ENCODE results near the gene ESPNL. TPM values are rescaled to one million over a fixed set of nuclear protein-coding genes. Genes with fewer than 3 reads are reported as not detected.
"Not testable (repeated sequence)": the region's sequence is repeated elsewhere in the genome, so short reads cannot be mapped to it uniquely, and the experiment has no call there.

ESPNL gene, protein sequence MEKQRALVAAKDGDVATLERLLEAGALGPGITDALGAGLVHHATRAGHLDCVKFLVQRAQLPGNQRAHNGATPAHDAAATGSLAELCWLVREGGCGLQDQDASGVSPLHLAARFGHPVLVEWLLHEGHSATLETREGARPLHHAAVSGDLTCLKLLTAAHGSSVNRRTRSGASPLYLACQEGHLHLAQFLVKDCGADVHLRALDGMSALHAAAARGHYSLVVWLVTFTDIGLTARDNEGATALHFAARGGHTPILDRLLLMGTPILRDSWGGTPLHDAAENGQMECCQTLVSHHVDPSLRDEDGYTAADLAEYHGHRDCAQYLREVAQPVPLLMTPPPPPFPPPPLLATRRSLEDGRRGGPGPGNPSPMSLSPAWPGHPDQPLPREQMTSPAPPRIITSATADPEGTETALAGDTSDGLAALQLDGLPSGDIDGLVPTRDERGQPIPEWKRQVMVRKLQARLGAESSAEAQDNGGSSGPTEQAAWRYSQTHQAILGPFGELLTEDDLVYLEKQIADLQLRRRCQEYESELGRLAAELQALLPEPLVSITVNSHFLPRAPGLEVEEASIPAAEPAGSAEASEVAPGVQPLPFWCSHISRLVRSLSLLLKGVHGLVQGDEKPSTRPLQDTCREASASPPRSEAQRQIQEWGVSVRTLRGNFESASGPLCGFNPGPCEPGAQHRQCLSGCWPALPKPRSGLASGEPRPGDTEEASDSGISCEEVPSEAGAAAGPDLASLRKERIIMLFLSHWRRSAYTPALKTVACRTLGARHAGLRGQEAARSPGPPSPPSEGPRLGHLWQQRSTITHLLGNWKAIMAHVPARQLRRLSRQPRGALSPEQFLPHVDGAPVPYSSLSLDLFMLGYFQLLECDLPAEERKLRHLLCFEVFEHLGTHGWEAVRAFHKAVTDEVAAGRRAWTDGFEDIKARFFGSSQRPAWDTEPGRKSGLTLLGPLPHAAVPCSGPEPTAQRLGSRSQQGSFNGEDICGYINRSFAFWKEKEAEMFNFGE
- total RNA-seq: 0.40 TPM

GRCh38 chr2:238100049-238100820 lies at the start of gene ESPNL:
ESPNL (plus strand) TSS chr2:238100340; CDS start chr2:238100420, 80 bp downstream.
- no peak for ATAC-seq

- ATAC-seq: no peak
Observed at GRCh38 chr2:238053191-238053776, 46.9 kb upstream of the ESPNL start.

GRCh38 chr2:238055841-238056240 lies 44.3 kb upstream of the ESPNL start:
- no peak for ATAC-seq

GRCh38 chr2:238057696-238058575 lies 42.2 kb upstream of the ESPNL start:
- not testable (repeated sequence) for ATAC-seq

- no peak for ATAC-seq
Observed at GRCh38 chr2:238059505-238059904, 40.6 kb upstream of the ESPNL start.

DNA sequence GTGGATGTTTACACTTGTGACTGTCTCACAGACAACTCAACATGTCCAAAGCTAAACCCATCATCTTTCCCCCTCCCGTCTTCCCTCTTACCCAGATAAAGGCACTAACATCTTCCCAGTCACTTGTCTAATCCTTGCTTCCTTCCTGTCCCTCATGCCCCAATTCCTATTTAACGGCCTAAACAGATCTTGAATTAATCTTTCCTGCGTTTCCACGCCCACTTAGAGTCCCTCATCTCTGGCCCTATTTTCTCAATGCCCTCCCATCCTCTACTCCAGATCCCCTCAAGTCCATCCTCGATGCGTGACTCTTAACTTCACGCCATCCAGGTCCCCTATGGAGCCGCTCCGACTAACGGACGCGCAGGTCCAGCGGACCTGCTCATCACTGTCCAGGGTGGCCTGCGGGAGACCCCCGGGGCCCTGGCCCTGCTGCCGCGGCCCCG lies 40.0 kb upstream of the ESPNL start:
- no peak for ATAC-seq

GRCh38 chr2:238060542-238061314 lies 39.4 kb upstream of the ESPNL start, which contains the start of gene SCLY:
SCLY (plus strand) TSS chr2:238061001; CDS start chr2:238061055, 54 bp downstream.
- peak; percentile 100 for ATAC-seq

- peak; percentile 11 for ATAC-seq
Observed at GRCh38 chr2:238061315-238062202, 38.6 kb upstream of the ESPNL start.

DNA sequence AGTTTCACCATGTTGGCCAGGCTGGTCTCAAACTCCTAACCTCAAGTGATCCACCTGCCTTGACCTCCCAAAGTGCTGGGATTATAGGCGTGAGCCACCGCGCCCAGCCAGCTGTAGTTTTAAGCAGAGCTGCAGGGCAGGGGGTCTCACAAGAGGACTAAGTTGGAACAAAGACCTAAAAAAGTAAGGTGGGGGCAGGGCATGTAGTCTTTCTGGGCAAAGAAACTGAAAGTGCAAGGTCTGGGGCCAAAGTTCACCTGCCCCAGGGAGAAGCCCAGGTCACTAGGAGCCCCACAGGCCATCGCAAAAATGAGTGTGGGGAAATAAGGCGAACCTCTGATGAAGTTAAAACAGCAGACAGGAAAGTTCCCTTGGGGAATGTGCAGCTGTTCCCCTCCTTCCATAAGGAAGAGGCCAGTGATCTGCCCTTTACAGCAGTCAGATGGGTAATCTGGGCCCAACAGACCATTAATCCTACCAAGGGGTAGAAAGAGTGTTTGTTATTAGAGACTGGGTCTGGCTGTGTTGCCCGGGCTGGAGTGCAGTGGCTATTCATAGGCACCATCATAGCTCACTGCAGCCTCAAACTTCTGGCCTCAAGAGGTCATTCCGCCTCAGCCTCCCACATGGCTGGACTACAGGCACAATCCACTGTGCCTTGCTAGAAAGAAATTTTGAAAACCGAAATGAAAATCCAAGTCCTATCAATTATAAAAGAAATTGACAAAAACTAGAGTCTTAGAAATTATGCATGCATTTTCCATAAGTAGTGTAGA lies 36.5 kb upstream of the ESPNL start:
- ATAC-seq: no peak

DNA sequence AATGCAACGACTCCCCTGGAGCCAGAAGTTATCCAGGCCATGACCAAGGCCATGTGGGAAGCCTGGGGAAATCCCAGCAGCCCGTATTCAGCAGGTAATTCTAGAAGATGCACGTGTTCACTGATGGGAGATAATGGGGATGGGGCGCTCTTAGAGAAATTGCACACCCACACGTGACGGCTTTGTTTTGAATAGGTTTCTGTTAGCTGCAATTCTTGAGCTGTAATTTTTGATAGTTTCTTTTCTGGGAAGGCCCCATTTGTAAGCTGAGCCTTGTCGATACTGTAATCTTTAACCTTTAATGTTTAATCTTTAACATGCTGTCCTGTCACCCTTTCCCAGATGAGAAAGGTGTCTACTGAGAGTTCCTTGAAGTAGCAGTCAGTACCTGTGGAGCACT lies 35.8 kb upstream of the ESPNL start:
- ATAC-seq: no peak

DNA sequence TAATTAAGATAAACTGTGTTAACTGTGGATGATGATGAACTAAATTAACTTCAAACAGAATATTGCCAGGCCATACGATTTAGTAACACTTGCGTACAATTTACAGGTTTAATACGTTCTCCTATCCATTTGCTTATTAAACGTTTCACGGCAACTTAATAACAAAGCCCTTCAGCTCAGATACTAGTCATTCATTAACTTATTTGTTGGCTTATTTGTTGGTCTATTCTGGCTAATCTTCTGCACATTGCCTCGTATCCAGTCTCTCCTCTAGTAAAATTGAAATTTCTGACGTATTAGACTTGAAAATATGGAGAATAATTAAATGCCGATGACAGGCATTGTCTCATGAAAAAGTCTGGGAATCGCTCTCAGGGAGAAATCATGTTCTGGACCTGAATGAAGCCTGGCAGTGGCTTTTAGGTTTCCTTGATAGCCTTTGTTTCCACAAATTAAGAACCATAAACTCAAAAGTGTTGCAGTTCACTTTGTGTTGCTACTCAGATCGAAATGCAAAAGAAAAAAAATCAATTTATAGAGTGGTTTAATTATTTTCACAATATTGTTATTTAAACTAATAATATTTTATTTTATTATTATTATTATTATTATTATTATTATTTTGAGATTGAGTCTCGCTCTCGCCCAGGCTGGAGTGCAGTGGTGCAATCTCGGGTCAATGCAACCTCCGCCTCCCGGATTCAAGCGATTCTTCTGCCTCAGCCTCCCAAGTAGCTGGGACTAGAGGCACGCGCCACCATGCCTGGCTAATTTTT lies 34.9 kb upstream of the ESPNL start:
- no peak for ATAC-seq

DNA sequence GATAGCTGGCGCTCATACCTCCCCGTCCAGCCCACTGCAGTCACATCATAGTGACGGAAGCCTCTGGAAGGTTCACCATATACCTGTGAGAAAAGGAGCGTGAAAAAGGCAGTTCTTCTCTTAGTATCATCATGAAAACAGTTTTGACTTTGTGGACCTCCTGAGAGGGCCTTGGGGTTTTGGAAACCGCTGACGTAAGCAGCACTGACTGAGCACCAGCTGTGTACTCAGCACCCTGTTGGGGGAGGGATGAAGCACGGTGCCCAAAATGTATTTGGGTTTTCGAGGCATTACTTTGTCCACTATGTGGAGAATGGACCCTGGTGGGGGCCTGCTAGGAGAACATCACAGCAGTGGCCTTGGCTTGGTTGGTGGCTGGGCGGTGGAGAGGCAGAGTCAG lies 33.9 kb upstream of the ESPNL start:
- no peak for ATAC-seq

DNA sequence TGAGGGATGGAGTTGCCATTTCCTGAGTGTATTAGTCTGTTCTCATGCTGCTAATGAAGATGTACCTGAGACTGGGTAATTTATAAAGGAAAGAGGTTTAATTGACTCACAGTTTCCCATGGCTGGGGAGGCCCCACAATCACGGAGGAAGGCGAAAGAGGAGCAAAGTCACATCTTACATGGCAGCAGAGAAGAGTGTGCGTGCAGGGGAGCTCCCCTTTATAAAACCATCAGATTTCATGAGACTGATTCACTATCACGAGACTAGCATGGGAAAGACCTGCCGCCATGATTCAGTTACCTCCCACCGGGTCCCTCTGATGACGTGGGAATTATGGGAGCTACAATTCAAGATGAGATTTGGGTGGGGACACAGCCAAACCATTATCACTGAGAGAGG lies 33.4 kb upstream of the ESPNL start:
- not testable (repeated sequence) for ATAC-seq

DNA sequence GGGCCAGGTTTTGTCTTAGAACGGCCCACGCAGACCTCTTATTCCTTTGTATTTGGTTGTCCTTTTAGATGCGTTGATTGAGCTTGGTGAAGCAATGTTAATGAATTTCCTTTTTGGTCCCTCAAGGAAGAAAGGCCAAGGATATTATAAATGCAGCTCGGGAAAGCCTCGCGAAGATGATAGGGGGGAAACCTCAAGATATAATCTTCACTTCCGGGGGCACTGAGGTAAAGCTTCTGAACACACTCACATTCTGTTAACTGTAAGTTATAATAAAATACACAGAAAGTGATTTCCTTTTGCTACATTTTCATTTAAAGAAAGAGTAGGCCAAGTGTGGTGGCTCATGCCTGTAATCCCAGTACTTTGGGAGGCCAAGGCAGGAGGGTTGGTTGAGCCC lies 32.2 kb upstream of the ESPNL start:
- ATAC-seq: no peak

DNA sequence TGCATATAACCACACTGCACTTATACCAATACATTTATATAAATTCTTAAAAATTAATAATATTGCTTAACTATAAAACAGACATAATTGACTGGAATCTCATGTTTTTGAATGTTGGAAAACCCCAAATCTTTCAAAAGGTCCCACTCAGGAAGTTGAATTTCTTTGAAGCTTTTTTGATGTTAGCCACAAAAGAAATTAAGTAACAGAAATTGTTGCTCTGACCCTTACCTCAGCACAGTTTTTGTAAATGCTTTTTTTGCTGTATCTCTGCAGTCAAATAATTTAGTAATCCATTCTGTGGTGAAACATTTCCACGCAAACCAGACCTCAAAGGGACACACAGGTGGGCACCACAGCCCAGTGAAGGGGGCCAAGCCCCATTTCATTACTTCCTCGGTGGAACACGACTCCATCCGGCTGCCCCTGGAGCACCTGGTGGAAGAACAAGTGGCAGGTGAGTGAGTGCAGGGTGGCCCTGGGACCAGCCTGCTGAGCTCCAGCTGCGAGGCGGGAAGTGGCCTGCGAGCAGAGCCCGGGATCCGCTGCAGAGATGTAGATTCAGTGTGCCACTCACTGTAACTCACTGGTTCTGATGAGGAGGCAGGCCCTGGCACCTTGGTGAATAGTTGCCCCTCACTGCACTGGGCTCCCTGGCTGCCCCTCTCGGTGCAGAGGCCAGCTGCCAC lies 31.0 kb upstream of the ESPNL start:
- ATAC-seq: no peak

DNA sequence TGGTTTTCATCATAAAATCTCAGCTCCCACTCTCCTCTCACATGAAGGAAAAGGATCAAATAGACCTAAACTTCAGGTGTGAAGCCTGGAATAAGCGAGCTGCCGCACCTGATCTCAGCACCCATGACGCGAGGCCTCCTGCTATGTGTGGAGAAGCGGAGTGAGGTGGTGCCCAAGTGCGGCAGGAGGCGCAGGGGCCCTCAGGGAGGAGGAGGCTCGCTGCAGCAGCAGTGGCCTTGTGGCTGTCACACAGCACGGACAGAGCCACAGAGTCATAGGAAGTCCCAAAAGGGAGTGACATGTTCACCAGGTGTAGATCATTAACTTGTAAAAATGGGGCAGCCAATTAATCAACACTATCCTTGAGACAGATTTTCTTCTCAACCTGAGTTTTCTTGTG lies 30.3 kb upstream of the ESPNL start:
- ATAC-seq: no peak

DNA sequence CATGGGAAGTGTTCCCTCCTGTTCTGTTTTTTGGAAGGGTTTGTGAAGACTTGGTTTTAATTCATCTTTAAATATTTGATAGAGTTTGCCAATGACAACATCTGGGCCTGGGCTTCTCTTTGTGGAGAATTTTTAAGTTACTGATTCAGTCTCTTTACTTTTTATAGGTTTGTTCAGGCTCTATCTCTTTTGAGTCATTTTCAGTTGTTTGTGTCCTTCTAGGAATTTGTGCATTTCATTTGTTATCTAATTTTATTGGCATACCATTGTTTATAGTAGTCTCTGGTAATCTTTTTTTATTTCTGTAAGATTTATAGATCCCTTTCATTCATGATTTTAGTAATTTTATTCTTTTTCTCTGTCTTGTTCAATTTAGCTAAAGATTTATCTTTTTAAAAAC lies 24.7 kb upstream of the ESPNL start:
- no peak for ATAC-seq

Data from esophagus mucosa (tissue), 1 donor.